Prostate gland (tissue), 2 donors: ENCODE results near the gene SHISAL2A. TPM values are rescaled to one million over a fixed set of nuclear protein-coding genes. Genes with fewer than 3 reads are reported as not detected.
"Not testable (repeated sequence)": the region's sequence is repeated elsewhere in the genome, so short reads cannot be mapped to it uniquely, and the experiment has no call there.

Experiments
- DNase-seq: peaks from one replicate; pipeline ENCODE4 v3.0.0-alpha.2; 2019; ENCODE audit warnings: low spot score
- H3K27ac ChIP-seq, 2 donors: fragments of 200-600 bp; sonication (generic); 2 replicates each; pipeline ENCODE4 v1.5.1; 2017 to 2019
- H3K27me3 ChIP-seq: fragments of 200-600 bp; sonication (generic); replicated peaks from 2 replicates; pipeline ENCODE4 v1.5.1; 2019; ENCODE audit not compliant: insufficient read depth
- H3K36me3 ChIP-seq, 2 donors: fragments of 200-600 bp; sonication (generic); 1 replicate in 1 of 2; 2 replicates in 1 of 2; pipeline versions ENCODE4 v1.5.1 to v1.8.1; 2017 to 2019
- H3K4me1 ChIP-seq: fragments of 200-600 bp; sonication (generic); replicated peaks from 2 replicates; pipeline ENCODE4 v1.5.1; 2019
- H3K4me3 ChIP-seq, 2 donors: fragments of 200-600 bp; sonication (generic); 2 replicates each; pipeline ENCODE4 v1.5.1; 2017 to 2019
- H3K9me3 ChIP-seq: fragments of 200-600 bp; sonication (generic); 2 replicates; pipeline ENCODE4 v1.5.1; 2017
- POLR2A ChIP-seq: fragments of 450-650 bp; IDR thresholded peaks from one replicate; pipeline ENCODE4 v1.6.1; 2016; ENCODE audit warnings: antibody characterized with exemption, mild to moderate bottlenecking
- POLR2AphosphoS5 ChIP-seq: sonication (generic); formaldehyde crosslinking; IDR thresholded peaks from one replicate; pipeline ENCODE4 v1.6.1; 2017; ENCODE audit warnings: antibody characterized with exemption
- WGBS: methylation state at CpG from one replicate; pipeline ENCODE4 v1.1.5; 2018; 5-methylcytosine and 5-hydroxymethylcytosine counted together
- intact Hi-C: fragments of 100-400 bp; cut with DNase I; formaldehyde crosslinking; loops from one replicate; pipeline ENCODE4 v1.14.2; 2022
- total RNA-seq, 2 donors: library from RNA; depleted of rRNA; stranded (reverse); fragments of >200 nt; gene quantifications; one replicate each; pipeline ENCODE4 v1.1.0, GENCODE V29; 2016
- TF ChIP-seq, protein P1 (sequence below), 4 experiments: fragments of 200-600 bp in 2 of 4; fragments of 450-650 bp in 2 of 4; sonication (generic) in 2 of 4; IDR thresholded peaks; 1 replicate in 3 of 4; 2 replicates in 1 of 4; pipeline ENCODE4 v1.5.1; 2016 to 2019; ENCODE audit warnings: antibody characterized with exemption in 4 of 4, mild to moderate bottlenecking in 2 of 4, moderate library complexity in 2 of 4

Gene SHISAL2A
- total RNA-seq, 2 donors from 2014 or later = 1.0 to 2.6 TPM

DNA sequence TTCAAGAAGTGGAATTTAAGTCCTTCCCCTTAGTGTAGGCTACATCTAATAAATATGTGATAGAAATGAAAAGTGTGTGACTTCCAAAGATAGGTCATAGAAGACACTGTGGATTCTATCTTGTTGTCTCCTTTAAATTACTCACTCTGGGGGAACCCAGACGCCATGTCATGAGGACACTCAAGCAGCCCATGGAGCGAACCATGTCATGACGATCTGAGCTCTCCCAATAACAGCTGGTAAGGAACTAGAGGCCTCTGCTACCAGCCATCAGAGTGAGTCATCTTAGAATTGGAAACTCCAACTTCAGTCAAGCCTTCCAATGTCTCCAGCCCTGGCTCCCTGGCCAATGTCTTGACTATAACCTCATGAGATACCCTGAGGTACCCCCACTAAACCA lies 58.9 kb downstream of the SHISAL2A start:
- Histone ChIP-seq H3K36me3 (peaks cover 0 to 3% of the 10 kb centered on the region in 2 donors), H3K27me3 (no peaks in the 10 kb centered on the region), H3K27ac (no peak overlapping the region), H3K9me3 (no peaks in the 10 kb centered on the region), H3K4me1 (no peaks in the 10 kb centered on the region), H3K4me3 (no peak overlapping the region)
- intact Hi-C loops = no loop called here
- DNase-seq = no peak
- TF ChIP-seq POLR2A = no peak
- TF ChIP-seq, protein P1, sequence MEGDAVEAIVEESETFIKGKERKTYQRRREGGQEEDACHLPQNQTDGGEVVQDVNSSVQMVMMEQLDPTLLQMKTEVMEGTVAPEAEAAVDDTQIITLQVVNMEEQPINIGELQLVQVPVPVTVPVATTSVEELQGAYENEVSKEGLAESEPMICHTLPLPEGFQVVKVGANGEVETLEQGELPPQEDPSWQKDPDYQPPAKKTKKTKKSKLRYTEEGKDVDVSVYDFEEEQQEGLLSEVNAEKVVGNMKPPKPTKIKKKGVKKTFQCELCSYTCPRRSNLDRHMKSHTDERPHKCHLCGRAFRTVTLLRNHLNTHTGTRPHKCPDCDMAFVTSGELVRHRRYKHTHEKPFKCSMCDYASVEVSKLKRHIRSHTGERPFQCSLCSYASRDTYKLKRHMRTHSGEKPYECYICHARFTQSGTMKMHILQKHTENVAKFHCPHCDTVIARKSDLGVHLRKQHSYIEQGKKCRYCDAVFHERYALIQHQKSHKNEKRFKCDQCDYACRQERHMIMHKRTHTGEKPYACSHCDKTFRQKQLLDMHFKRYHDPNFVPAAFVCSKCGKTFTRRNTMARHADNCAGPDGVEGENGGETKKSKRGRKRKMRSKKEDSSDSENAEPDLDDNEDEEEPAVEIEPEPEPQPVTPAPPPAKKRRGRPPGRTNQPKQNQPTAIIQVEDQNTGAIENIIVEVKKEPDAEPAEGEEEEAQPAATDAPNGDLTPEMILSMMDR (IDR thresholded peaks at IDR 0.05) = no peak
- no peak for TF ChIP-seq POLR2AphosphoS5
- WGBS = 93% methylated on average over 3 of the region's 3 CpGs

DNA sequence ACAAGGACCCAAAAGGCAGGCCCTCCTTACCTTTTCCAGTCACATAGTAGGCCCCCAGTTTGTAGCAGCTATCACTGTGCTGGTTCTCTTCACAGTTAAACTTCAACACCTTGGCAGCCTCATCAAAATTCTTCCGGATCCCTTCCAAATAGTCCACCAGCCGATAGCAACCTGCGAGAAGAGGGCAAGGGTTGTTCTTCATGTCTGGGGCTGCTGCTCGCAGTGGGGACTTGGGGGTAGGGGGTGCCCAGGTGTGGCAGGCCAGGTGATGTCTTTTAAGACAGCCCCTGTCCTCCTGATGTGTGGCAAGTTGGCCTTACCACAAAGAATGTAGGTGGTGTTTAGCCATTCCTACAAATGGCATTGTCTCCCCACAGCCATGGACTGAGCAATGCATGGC lies 59.7 kb downstream of the SHISAL2A start:
- peaks cover 0 to 3% of the 10 kb centered on the region in 2 donors for H3K36me3 ChIP-seq
- no peak overlapping the region for H3K27ac ChIP-seq
- intact Hi-C loops = no loop called here
- no peak overlapping the region for H3K4me3 ChIP-seq
- DNase-seq = no peak
- 98% methylated on average over 4 of the region's 4 CpGs for WGBS
- no peaks in the 10 kb centered on the region for H3K4me1 ChIP-seq
- TF ChIP-seq POLR2A (no peak), POLR2AphosphoS5 (no peak)
- TF ChIP-seq, protein P1 (IDR thresholded peaks at IDR 0.05) = no peak
- no peaks in the 10 kb centered on the region for H3K9me3 ChIP-seq
- no peaks in the 10 kb centered on the region for H3K27me3 ChIP-seq

DNA sequence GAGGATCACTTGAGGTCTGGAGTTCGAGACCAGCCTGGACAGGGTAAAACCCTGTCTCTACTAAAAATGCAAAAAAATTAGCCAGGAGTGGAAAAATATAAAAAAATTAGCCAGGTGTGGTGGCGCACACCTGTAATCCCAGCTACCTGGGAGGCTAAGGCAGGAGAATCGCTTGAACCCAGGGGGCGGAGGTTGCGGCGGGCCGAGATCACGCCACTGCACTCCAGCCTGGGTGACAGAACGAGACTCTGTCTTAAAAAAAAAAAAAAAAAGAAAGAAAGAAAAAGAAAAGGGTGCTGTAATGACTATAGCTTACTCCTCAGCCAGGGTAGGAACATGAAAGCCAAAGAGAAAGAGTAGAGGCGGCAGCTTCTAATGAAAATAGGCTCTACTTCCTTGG lies 60.4 kb downstream of the SHISAL2A start:
- H3K27me3 ChIP-seq, H3K36me3 ChIP-seq, DNase-seq, intact Hi-C loops, H3K27ac ChIP-seq, H3K4me3 ChIP-seq, H3K4me1 ChIP-seq, H3K9me3 ChIP-seq: not testable (repeated sequence)
- 97% methylated on average over 10 of the region's 10 CpGs for WGBS

DNA sequence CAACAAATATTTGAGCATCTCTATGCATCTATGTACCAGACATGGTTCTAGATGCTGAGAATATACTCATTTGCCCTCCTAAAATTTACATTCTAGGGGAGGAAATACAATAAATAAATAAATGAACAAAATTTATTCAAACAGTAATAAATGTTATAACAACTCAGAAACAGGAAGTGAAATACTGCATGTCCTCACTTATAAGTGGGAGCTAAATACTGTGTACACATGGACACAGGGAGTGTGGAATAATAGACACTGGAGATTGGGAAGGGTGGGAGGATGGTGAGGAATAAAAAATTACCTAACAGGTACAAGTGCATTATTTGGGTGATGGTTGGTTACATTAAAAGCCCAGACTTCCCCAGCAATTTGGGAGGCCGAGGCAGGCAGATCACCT lies 60.9 kb downstream of the SHISAL2A start:
- no peak overlapping the region for H3K27ac ChIP-seq
- no peak overlapping the region for H3K4me3 ChIP-seq
- intact Hi-C loops = no loop called here
- H3K4me1 ChIP-seq = no peaks in the 10 kb centered on the region
- 91% methylated on average over 1 of the region's 1 CpG for WGBS
- no peak for TF ChIP-seq POLR2A
- TF ChIP-seq, protein P1 (IDR thresholded peaks at IDR 0.05) = no peak
- no peak for TF ChIP-seq POLR2AphosphoS5
- DNase-seq = no peak
- H3K9me3 ChIP-seq = no peaks in the 10 kb centered on the region
- H3K36me3 ChIP-seq = peaks cover 0 to 3% of the 10 kb centered on the region in 2 donors
- H3K27me3 ChIP-seq = no peaks in the 10 kb centered on the region

DNA sequence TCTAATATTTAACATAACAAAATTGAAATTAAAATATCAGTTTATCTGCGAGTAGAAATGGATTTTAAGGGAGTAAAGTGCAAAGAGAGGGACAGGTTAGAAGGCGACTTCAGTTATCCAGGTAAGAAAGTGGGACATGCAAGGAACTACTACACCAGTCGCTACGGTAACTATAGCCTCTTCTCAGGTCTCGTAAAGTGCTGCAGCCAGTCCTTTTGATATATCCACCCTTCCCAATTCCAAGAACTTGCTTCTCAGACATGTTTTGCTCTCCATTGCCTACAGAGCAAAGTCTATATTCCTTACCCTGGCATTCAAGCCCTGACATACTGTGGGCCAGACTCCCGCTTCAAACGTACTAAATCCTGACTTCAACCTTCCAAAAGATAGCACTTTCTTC lies 62.7 kb downstream of the SHISAL2A start:
- WGBS = 94% methylated on average over 7 of the region's 7 CpGs
- no peak for DNase-seq
- H3K4me3 ChIP-seq = no peak overlapping the region
- TF ChIP-seq POLR2A (no peak), POLR2AphosphoS5 (no peak)
- TF ChIP-seq, protein P1 (IDR thresholded peaks at IDR 0.05) = no peak
- no peaks in the 10 kb centered on the region for H3K4me1 ChIP-seq
- no peak overlapping the region for H3K27ac ChIP-seq
- H3K27me3 ChIP-seq = no peaks in the 10 kb centered on the region
- H3K36me3 ChIP-seq = peaks cover 0 to 3% of the 10 kb centered on the region in 2 donors
- H3K9me3 ChIP-seq = no peaks in the 10 kb centered on the region
- intact Hi-C loops = no loop called here
